Activated CD4-positive, alpha-beta T cell treated with anti-CD3 and anti-CD28 coated beads, Interleukin-2, amount 50 U/mL, for 4 hours (primary cell): ENCODE measurements around the gene FRMD4A.
"Not testable (repeated sequence)": the region's sequence is repeated elsewhere in the genome, so short reads cannot be mapped to it uniquely, and the experiment has no call there.

Experiments
- DNase-seq, 2 experiments: peaks; one replicate each; pipeline ENCODE4 v3.0.0-alpha.2; 2020

FRMD4A gene

GRCh38 chr10:14236341-14236740, 94.4 kb downstream of the FRMD4A start:
- DNase-seq, result no peak

DNA sequence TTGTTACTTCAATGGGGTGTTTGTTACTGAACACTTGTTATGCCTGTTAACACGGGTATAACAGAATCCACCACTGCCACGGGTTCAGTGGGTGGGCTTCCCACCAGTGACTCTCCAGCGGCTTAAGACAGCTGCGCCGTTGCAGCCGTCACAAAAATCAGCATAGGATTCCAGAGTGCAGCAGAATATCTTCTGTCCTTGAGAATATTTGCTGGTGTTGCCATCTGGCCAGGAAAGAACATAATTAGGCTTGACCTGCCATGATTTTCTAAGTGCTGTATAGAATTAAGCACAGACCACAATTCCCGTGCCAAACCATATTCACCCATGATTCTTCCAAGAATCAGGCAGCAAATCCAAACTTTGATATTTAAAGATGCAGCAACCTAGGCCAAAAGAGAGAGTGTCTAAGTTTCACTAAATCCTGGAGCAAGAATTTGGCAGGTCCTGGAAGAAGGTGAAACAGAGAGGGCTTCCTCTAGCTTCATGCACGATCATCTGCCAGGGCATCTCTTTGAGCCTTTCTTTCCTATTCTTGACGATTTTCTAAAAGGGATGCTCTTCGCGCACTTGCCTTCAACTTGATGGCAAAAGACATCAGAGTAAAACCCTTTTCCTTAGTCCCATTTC, 95.0 kb downstream of the FRMD4A start:
- DNase-seq, result no peak

- no peak for DNase-seq
These were observed 97.2 kb downstream of the FRMD4A start for GRCh38 chr10:14233566-14233965.

- DNase-seq, result not testable (repeated sequence)
These were observed 101.9 kb downstream of the FRMD4A start for GRCh38 chr10:14228798-14229197.

GRCh38 chr10:14225379-14225778, 105.3 kb downstream of the FRMD4A start:
- DNase-seq, result no peak

DNA sequence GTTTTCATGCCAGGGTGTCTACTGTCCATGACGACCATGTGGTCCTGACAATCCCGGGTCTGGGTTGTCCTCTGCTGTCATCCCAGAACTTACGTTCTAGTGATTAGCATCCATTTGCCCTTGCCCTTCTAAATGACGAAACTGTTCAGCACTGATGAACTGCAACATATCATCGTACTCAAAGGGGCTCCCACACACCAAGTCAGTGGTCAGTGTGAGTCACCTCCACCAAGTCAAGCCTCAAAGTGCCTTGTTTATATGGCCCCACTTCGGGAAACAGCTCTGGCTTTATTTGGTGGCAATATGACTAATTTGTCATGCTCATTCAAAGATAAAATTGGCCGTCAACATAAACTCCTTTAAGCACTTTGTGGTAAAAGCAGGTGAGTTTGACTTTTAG, 110.7 kb downstream of the FRMD4A start:
- DNase-seq, result no peak

GRCh38 chr10:14219411-14219810, 111.3 kb downstream of the FRMD4A start:
- no peak for DNase-seq

GRCh38 chr10:14215641-14216040, 115.1 kb downstream of the FRMD4A start:
- DNase-seq, result no peak

GRCh38 chr10:14213703-14214102, 117.0 kb downstream of the FRMD4A start:
- DNase-seq, result not testable (repeated sequence)

GRCh38 chr10:14211610-14212009, 119.1 kb downstream of the FRMD4A start:
- DNase-seq, result no peak

- no peak for DNase-seq
These were observed 122.5 kb downstream of the FRMD4A start for GRCh38 chr10:14208231-14208630.

- DNase-seq, result no peak
These were observed 125.5 kb downstream of the FRMD4A start for GRCh38 chr10:14205233-14205632.

DNA sequence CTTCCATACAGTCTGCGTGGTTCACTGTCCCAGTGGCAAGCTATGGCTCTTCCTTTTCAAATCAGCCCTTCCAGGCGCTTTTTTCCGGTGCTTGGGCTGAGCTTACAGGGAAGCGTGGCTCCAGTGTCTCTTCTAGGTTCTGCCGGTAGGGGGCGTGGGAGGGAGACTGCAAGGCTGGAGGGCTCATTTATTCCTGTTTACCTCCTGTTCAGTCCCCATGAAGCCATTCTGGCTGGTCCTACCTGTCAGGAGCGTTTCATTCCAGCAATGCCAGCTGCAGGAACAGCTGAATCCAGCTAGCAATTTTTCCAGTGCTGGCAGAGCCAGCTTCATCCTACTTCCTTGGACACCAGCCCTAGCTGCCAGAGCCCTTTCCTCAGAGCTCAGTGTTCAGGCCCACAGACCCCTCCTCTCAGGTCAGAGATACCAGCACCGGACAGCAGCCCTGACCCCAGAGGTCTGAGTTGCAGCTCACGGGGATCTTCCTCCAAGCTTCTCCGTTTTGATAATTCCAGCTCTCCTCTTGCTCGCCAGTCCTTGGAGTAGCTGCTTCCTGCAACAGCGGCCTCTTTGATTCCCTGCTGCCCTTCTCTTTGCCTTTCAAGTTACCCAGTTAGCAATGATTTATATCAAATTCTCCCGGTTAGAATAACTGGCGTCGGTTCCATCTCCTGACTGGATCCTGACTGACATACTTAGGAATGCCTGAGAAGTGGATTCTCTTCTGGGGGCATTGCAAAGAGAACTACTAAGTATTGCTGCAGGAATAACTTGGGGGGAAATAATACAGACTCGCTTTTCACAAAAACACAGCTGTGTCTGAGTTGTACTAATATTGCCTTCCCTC, 129.8 kb downstream of the FRMD4A start:
- peak in 1 of 2 experiments; percentile 6 for DNase-seq

GRCh38 chr10:14199098-14199497, 131.6 kb downstream of the FRMD4A start:
- DNase-seq, result not testable (repeated sequence)

DNA sequence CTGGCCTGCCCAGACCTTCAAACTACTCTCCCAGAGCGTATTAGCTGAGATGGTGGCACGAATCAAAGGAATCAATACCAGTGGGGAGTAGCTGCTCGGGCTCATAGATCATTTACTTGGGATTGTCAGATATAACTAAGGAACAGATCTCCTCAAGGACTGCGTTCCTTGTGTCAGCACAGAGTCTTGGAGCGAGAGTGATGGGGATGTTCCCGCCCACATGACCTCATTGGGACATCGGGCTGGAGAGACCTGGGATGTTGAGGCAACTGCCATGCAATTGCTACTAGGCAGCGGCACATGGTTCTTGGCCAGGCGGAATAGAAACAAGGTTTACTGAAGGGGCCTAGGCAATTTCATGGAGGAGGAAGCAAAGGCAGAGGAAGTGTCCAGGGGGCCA, 132.6 kb downstream of the FRMD4A start:
- DNase-seq, result no peak

DNA sequence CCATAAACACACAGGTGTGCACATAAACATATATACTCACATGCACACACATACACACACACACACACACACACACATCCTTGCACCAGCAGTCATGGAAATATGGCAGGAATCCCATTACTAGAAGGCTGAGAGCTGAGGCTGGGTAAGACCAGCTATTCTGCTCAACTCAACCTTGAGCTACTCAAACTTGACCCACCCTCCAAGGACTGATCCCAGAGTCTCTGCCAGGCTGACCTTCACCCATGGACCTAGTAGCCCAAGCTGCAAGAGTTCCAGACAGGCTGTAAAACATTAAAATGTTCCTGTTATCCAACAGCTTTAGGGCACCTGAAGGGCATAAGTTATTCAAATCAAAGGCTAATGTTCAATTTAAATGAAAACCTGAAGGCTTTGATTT, 134.6 kb downstream of the FRMD4A start:
- no peak for DNase-seq

DNA sequence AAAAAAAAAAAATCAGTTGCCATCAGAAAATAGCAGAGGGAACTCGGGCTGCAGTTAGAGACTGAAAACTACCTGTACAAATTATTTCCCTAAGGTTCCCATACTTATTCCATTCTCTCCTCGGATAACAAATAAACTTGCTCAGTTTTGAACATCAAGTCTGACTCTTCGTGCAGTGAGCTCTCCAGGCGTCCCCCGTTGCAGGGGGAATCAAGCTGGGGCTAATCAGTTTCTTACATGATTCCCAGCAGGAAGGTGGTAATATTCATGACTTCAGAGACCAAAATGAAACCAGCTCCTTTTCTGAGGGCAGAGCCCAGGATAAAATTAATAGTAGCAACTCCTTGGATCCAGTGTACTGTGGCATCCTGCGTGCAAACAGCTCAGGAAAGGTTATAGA, 135.3 kb downstream of the FRMD4A start:
- no peak for DNase-seq

GRCh38 chr10:14192746-14193145, 138.0 kb downstream of the FRMD4A start:
- DNase-seq, result no peak

GRCh38 chr10:14191871-14192270, 138.9 kb downstream of the FRMD4A start:
- DNase-seq, result no peak

DNA sequence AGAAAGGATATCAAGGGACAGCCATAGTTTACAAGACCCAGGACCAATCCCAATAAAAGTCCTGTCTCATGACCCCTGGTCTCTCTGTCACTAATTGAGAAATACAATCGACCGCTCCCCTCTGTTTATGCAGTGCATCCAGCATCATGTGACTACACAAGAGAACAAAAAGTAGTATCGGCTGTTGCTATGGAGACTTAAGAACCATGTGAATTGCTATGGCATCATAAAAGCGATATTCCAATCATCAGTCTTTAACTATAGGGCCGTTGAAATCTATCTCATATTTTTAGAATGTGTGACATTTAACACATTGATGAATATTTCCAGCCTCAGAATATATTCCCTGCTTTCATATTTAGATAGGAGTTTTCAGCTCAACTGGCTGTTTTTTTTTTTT, 139.3 kb downstream of the FRMD4A start:
- no peak for DNase-seq

DNA sequence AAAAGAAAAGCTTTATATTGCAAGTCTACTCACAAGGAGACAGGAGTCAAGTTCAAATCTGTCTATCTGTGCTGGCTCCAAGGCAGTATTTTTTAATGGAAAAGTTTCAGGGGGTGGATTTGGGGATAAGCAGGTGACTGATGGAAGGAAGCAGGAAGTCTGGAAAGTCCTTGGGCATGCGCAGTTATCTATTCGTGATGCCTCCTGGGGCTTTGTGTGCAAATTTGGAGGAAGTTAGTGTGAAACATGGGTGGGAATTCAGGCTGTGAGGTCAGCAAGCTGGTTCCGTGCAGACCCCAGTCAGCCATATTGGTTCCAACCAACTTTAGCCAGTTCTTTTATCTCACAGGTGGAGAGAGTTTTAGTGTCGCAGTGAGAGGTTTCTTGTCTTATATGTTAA, 140.0 kb downstream of the FRMD4A start:
- DNase-seq, result no peak

- DNase-seq, result no peak
These were observed 144.5 kb downstream of the FRMD4A start for GRCh38 chr10:14186245-14186644.

- peak; percentile 26 to 28 for DNase-seq
These were observed 145.2 kb downstream of the FRMD4A start for GRCh38 chr10:14185316-14186045.

- peak; percentile 23 for DNase-seq
These were observed 145.8 kb downstream of the FRMD4A start for GRCh38 chr10:14184841-14185315.
